GM08714 (cell line): ENCODE results near the gene ABL1.

Experiments
- H3K4me3 ChIP-seq: fragments of 200-500 bp; sonication (Bioruptor generic); 2 replicates; pipeline ENCODE4 v1.5.1; 2014; ENCODE audit warnings: mild to moderate bottlenecking, low read length, inconsistent platforms
- ZNF274 ChIP-seq: IDR thresholded peaks from 2 replicates; pipeline ENCODE4 v1.6.1; 2012; ENCODE audit warnings: mild to moderate bottlenecking, low read depth, low read length

The ABL1 gene

DNA sequence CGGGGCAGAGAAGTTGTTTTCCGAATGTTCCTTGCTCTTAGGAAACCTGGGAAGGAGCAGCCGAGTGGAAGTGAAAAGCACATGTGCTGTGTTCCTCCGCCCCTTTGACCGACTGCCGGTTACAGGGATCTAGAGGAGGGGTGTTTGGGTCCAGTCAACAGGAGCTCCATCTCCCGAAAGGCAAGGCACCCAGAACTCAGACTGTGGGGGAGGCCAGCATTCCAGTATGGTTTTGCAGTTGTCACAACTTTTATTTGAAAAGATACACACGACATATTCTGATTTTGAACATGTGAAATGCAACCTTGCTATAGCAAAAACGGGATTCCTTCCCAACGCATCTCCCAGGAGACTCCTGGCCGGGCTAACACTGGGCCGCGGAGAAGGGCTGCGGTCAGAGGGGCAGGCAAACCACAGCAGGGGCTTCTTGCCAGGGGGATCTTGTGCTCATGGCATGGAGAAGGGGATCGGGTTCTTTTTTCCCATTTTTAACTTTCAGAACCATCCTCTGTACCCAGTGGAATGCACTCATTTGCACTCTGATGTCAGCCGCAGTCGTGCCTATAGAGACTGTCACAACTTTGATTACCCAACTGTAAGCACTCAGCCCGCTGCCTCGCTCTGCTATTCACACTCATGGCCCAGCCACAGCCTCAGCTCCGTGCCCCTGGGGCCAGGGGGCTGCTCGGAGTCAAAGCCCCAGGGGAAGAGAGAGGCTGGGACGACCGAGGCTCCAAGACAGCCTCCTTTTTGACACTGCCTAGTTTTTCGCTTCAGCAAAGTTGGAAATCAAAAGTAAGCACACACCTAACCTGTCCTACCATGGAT lies 57.6 kb downstream of the ABL1 start:
- TF ChIP-seq ZNF274: no peak
- no peak overlapping the region for H3K4me3 ChIP-seq

DNA sequence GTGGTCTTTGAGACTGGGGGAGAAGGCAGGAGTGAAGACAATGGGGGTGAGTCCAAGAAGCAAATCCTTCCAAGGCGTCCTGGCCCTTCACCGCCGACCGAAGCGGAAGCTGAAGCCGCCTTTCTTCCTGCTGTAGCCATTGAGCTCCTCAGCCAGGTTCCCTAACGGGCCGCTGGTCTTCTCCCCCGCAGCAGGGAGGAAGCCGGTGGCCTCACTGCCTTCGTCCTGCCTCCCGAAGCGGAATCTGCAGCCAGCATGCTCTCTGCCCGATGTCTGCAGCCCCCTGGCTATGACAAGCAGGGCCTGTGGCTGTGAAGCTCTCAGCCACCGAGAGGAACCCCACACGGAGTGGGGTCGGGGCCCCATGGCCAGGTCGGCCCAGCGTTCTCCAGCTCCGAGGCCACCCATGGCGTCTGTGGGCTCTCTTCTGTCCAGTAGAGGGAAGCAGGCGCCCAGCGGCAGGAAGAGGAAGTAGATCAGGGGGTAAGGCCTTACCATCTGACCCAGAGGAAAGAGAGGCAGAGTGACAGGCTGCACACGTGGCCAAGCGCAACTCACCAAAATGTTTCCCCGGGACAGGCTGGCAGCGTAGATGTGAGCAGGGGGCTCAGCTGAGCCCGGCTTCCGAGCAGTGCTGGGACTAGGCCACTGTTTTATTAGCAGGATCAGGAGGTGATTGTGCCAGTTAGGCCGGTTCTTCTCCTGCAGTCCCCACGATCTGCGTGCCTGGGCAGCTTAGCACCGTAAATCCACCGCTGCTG lies 58.5 kb downstream of the ABL1 start:
- no peak for TF ChIP-seq ZNF274
- no peak overlapping the region for H3K4me3 ChIP-seq

DNA sequence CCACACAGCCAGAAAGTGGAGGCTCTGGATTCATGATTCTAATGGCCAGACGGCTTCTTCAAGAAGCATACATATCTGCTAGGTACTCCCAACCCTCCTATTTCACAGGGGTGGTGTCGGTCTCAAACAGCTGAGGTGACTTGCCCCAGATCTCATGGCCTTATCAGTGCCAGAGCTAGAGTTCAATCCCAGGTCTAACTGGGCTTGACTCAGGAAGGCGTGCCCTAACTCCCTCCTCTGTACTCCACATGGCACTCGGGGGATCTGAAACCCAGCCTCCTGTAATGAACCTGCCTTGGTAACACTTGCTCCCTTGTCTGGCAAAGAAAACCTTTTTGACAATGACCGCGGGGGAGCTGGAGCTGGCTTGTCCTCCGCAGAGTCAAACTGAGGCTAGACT lies 59.5 kb downstream of the ABL1 start:
- no peak for TF ChIP-seq ZNF274
- no peak overlapping the region for H3K4me3 ChIP-seq

DNA sequence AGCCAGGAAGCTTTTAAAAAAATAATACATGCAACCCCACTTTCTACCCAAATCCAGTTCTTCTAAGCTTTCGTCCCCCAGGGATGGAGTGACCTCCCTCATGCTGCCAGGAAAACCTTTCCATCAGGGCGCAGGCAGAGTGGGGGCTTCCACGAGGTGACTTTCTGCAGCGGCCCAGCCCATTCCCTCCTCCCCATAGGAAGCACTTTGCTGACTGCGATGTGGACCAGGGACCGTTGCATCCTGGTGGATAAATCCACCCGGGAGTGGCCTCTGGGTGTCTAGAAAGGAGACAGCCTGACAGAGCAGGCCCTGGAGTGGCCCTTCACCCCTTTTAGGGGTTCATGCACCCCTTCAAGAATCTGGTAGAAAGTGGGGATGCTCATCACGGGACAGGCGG lies 60.0 kb downstream of the ABL1 start:
- TF ChIP-seq ZNF274: no peak
- no peak overlapping the region for H3K4me3 ChIP-seq

DNA sequence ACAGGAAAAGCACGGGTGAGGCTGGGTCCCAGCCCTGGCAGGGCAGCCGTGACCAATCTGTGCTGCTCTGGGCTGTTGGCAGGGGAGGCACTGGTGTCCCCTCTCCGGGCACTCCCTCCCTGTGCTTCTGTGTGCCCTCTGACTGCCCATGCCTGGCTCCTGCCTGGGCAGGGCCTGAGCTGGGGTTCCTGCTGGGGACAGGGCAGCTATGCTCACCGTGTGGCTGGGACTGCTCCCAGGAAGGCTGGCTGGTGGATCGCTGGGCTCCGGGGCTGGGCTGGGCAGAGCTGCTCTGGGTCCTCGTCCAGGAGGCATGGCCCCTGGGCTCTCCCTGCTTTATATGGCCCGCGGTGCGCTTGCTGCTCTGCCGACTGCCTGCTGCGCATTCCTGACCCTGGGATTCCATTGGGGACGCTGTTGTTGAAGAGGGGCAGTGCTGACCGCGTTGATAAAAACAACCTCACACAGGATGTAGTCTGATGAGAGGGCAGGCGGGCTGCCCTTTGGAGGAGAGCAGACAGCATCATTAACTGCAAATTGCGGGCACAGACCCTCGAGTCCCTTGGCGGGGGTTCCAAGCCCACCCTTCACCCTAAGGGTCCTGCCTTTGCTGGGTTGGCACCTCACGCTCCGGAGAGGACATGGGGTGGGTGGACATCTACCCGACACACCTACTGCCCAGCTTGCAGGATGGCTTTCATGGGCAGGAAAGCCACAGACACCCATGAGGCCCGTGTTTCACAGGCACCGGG lies 60.6 kb downstream of the ABL1 start:
- TF ChIP-seq ZNF274: no peak

DNA sequence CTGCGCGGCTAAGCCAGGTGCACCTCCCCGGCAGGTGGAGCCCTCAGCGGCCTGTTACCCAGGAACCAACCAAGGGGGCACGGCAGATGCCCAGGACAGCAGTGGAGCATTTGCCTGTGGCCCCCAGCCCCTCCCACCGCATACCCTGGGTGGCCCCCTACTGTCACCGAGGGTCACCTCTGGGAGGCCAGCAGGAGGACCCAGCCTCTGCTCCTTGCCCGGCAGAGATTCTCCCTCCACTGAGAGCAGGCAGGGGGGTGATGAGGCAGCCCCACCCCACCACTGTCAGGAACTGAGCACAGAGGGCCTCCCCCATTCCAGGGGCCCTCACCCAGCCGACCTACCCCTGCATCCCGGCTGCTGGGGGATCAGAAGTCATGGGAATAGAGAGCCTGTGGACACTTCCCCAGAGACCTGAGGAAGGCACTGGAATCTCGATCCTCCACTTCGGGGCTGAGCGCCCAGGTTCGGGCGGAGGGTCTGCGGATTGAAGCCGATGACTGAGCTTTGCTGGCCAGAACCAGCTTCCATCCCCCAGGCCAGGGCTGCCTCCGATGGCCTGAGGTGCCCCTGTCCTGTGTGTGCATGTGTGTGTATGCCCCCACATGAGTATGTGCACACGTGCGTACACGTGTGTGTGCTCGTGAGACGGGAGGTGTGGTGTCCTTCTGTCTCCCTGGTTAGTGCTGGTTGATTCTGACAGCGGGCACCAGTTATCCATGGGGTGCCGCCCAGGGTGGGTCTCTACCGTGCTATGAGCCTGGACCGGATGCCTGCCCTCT lies 61.4 kb downstream of the ABL1 start, which contains the start of gene QRFP:
Gene QRFP (minus strand): TSS at position 580 of the 782 bp plus-strand sequence. CDS start 2,974 bp downstream, outside the sequence.
- no peak within 1 kb of the TSS for H3K4me3 ChIP-seq
- TF ChIP-seq ZNF274: no peak

More for the DNA sequence above, 60.6 kb downstream of the ABL1 start:
- H3K4me3 ChIP-seq: no peak overlapping the region

DNA sequence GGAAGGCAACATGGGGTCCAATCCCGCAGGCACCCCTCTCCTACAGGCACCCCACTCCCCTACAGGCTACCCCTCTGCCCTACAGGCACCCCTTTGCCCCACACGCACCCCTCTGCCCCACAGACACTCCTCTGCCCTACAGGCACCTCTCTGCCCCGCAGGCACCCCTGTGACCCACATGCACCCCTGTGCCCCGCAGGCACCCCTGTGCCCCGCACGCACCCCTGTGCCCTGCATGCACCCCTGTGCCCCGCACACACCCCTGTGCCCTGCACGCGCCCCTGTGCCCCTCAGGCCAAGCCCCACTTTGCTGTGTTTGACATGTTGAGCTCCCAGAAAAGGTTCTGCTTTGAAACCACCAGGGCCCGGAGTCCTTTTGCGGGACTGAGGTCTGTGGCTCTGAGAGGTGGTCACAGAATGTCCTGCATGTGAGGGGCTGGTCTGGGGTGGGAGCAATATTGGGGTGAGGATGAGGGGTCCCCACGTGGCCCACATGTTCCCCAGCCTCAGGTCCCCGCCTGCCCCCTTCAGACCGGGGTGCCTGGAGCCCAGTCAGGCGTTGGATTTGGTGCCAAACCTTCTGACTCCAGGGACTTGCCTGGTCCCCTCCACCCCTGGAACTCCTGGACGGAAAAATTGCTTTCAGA lies 62.2 kb downstream of the ABL1 start:
- no peak for TF ChIP-seq ZNF274
- H3K4me3 ChIP-seq: no peak overlapping the region

DNA sequence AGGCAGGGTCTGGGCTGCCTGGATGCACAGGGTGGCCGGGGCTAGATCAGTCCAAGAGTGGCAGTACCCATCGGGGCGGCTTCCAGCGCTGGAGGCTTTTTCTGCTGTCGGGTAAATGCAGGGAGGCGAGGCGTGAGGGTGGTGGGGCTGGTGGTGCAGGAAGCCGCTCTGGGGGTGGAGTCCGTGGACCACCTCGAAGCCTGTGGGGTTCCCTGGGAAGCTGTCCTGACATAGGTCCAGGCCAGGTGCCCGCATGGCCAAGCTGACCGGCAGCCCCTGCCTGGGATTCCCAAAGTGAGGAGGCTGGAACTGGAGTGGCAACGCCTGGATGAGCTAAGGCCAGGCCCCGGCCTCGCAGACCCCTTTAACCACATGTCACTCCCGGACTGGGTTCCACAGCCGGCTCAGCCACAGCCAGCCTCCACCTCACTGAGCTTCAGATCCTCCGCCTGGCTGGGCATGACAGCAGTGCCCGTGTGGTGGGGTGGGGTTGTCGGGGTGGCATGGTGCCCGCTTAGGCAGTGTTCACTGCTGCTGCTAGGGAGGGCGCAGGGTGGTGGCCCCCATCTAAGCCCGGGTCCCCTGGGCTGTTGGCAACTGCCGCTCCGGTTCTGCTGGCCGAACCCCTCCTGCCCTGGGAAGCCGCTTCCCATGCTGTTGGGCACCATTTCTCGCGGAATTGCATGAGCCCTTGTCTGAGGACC lies 62.9 kb downstream of the ABL1 start:
- H3K4me3 ChIP-seq: no peak overlapping the region
- TF ChIP-seq ZNF274: no peak

DNA sequence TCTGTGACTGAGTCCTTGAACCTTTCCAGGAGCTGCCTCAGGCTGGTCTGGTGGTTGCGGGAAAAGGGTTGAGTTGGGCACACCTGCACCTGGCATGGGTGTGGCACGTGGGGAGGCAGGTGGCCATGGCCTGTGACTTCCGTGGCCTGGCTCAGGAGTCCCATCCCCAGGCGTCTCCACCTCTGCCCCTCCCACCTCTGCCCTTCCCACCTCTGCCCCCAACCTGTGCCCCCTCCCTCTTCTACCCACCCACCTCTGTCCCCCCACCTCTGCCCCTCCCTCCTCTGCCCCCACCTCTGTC lies 63.4 kb downstream of the ABL1 start:
- no peak overlapping the region for H3K4me3 ChIP-seq
- no peak for TF ChIP-seq ZNF274

DNA sequence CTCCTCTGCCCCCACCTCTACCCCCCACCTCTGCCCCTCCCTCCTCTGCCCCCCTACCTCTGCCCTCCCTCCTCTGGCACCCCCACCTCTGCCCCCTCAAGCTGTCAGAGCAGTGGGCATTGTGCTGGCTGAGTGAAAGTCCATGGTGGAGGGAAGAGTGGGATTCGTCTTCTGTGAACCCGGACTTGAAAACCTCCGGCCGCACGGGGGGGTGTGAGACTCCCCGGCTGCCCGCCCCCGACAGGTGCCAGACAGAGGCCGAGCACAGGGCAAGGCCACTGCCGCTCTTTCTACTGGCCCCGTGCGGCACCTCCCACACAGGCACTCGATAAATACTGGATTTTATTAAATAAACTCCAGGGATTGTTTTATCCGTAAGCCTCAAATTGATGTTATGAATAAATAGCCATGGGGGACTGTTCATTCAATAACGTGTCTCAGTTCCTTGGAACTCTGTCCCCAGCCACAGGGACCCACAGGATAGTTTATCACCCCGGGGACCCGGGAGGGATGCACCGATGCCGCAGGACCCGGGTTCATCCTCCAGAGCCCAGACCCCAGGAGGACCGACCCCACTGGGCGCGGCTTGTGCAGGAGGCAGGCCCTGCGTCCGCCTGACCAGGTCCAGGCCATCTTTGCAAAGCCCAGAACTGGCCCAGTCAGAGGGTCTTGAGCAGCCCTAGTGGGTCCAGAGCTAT lies 64.1 kb downstream of the ABL1 start:
- no peak overlapping the region for H3K4me3 ChIP-seq
- TF ChIP-seq ZNF274: no peak

DNA sequence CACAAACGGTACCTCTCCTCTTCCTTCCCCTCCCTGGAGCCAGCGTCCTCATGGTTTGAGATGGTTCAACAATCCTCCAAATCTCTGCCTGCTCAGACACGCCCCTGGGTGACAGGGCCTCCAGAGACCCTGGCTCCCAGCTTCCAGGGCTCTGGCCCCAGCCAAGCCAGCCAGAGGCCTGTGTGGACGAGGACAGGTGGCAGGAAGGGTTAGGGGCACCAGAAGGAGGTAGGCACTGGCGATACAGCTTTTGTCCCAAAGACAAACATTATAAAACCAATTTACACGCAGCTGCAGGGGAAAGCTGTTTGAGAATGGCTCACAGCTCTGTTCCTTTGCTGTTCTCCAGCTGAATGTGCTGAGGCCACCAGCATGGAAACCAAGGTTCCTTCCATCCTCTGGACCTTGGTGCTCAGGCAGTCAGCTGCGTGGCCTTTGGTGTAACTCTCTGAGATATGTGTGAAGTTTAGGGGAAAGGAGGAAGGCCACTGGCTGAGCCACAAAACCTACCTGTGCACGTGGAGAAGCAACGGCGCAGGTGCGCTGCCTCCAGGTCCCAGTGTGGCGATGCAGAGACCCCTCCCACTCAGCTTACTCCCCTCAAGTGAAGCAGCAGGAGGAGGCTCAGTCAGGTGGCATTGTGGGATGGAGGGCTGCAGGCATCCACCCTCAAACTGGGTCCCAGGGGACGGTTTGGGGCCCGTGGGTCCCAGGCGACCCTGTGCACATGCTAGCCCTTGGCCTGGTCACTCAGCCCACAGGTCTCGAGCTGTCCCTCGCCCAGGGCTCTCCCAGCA lies 65.8 kb downstream of the ABL1 start:
- no peak for TF ChIP-seq ZNF274
- H3K4me3 ChIP-seq: no peak overlapping the region
